Upper lobe of left lung (tissue), 4 donors: ENCODE measurements around the gene SEMA4D.

Experiments used
- CTCF ChIP-seq, 6 experiments: fragments of 450-650 bp in 4 of 6; fragments of 200-600 bp in 2 of 6; sonication (generic) in 2 of 6; IDR thresholded peaks; one replicate each; pipeline ENCODE4 v1.5.1; 2016 to 2019; ENCODE audit warnings: antibody characterized with exemption in 6 of 6
- POLR2A ChIP-seq, 4 donors: fragments of 450-650 bp; IDR thresholded peaks; one replicate each; pipeline ENCODE4 v1.5.1; 2016 to 2017; ENCODE audit warnings: antibody characterized with exemption in 4 of 4, mild to moderate bottlenecking in 2 of 4
- POLR2AphosphoS5 ChIP-seq, 2 donors: sonication (generic); formaldehyde crosslinking; IDR thresholded peaks; one replicate each; pipeline ENCODE4 v1.5.1; 2017; ENCODE audit warnings: antibody characterized with exemption in 2 of 2

- no peak for TF ChIP-seq CTCF (IDR thresholded peaks at IDR 0.05)
- no peak for TF ChIP-seq POLR2A (IDR thresholded peaks at IDR 0.05)
- no peak for TF ChIP-seq POLR2AphosphoS5 (IDR thresholded peaks at IDR 0.05)
These were observed 1.1 kb upstream of the SEMA4D start for GRCh38 chr9:89498852-89499480.
